Measurements from ENCODE around the gene ARHGAP28. TPM values are rescaled to one million over a fixed set of nuclear protein-coding genes. Genes with fewer than 3 reads are reported as not detected.

The ARHGAP28 gene
- total RNA-seq, 4 donors from 2014 or later = 0.52 to 1.7 (median 0.75) TPM

DNA sequence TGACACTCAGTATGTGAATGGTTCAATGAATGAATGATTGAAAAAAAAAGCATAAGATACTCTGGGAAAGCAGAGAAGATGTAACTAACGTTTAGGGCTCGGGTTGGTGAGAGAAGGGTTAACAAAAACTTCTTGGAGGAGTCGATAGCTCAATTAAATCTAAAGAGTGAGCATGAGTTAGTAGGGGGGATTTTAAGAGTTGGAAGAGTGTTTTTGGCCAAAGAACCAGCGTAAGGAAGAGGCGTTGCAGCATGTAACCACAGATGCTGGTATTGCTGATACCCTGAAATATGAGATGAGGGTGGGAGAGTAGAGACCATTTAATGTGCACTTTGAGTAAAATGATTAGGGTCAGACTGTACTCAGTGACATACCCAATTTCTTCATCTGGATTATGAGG is 14.5 kb downstream of the ARHGAP28 start:
- Histone ChIP-seq H3K36me3 (no peaks in the 10 kb centered on the region), H3K27ac (replicated peaks in 1 of 4) (no peak overlapping the region), H3K4me1 (peaks cover 0 to 8% (median 0%) of the 10 kb centered on the region in 4 donors), H3K27me3 (no peaks in the 10 kb centered on the region), H3K4me3 (no peak overlapping the region), H3K9me3 (no peaks in the 10 kb centered on the region)
- no peak for TF ChIP-seq POLR2AphosphoS5 (IDR thresholded peaks at IDR 0.05)
- TF ChIP-seq POLR2A (IDR thresholded peaks at IDR 0.05; ENCODE audit: low read depth) = no peak
- TF ChIP-seq, protein P1, sequence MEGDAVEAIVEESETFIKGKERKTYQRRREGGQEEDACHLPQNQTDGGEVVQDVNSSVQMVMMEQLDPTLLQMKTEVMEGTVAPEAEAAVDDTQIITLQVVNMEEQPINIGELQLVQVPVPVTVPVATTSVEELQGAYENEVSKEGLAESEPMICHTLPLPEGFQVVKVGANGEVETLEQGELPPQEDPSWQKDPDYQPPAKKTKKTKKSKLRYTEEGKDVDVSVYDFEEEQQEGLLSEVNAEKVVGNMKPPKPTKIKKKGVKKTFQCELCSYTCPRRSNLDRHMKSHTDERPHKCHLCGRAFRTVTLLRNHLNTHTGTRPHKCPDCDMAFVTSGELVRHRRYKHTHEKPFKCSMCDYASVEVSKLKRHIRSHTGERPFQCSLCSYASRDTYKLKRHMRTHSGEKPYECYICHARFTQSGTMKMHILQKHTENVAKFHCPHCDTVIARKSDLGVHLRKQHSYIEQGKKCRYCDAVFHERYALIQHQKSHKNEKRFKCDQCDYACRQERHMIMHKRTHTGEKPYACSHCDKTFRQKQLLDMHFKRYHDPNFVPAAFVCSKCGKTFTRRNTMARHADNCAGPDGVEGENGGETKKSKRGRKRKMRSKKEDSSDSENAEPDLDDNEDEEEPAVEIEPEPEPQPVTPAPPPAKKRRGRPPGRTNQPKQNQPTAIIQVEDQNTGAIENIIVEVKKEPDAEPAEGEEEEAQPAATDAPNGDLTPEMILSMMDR (IDR thresholded peaks at IDR 0.05) = no peak
- no peak for TF ChIP-seq EP300 (IDR thresholded peaks at IDR 0.05)
- 87% methylated on average over 5 of the region's 5 CpGs for WGBS
- intact Hi-C loops (cut with DNase I) = no loop called here
- no peak for DNase-seq (ENCODE audit: extremely low spot score)

DNA sequence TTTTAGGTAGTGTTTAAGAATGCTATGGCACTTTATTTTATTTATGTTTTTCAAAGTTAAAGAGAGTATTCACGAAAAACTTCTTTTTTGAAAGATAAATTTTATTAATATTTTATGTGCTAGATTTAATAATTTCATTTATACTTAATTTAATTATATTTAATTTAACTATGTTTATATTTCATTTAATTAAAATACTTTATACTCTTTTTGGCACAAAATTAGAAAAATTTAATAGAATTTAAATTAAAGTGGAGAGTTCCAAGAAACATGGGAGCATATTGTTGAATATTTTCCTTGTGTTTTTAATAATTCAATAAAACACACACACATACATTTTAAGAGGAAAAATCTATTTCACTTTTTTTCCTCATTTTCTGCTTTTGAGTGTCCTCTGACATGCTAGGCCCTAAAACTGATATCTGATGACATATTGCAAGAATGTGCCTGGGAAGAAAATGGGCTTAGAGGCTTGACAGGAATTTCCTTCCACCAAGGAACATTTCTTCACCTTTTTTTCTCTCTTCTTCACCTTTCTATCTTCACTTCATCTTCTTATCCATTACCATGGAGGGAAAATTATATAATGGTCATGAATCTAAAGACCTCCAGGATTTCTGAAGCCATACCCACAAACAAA is 15.4 kb downstream of the ARHGAP28 start:
- Histone ChIP-seq H3K27ac (replicated peaks in 1 of 4) (no peak overlapping the region), H3K4me1 (peaks cover 0 to 8% (median 0%) of the 10 kb centered on the region in 4 donors), H3K4me3 (no peak overlapping the region), H3K36me3 (no peaks in the 10 kb centered on the region), H3K27me3 (no peaks in the 10 kb centered on the region), H3K9me3 (no peaks in the 10 kb centered on the region)
- no peak for DNase-seq (ENCODE audit: extremely low spot score)
- WGBS = 96% methylated on average over 1 of the region's 1 CpG
- TF ChIP-seq POLR2A (IDR thresholded peaks at IDR 0.05; ENCODE audit: low read depth) (no peak), EP300 (IDR thresholded peaks at IDR 0.05) (no peak), POLR2AphosphoS5 (IDR thresholded peaks at IDR 0.05) (no peak)
- TF ChIP-seq, protein P1 (IDR thresholded peaks at IDR 0.05) = no peak
- intact Hi-C loops (cut with DNase I) = no loop called here

DNA sequence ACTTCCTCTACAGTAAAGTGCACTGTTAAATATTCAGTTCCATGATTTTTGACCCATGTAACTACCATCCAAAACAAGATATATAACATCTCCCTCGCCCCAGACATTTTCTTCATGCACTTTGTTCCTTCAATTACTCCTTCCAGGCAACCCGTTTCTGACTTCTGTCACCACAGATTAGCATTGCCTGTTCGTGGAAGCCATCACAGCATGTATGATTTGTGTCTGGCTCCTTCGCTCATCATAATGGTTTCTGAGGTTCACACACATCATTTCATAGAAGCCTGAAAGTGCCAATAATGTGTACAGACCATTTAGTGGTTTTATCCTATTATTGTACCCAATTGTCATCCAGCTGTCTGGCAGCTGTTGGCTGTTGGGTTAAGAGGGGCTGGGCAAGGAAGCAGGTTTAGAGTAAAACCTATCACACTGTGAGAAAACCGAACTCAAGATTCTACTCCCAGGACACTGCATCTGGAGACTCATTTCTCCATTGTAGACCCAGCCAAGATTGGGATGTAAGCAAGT is 16.1 kb downstream of the ARHGAP28 start:
- Histone ChIP-seq H3K27me3 (no peaks in the 10 kb centered on the region), H3K4me1 (peaks cover 0 to 8% (median 0%) of the 10 kb centered on the region in 4 donors), H3K9me3 (no peaks in the 10 kb centered on the region), H3K36me3 (no peaks in the 10 kb centered on the region), H3K27ac (replicated peaks in 1 of 4) (no peak overlapping the region), H3K4me3 (no peak overlapping the region)
- no peak for DNase-seq (ENCODE audit: extremely low spot score)
- intact Hi-C loops (cut with DNase I) = no loop called here
- WGBS = 87% methylated on average over 5 of the region's 5 CpGs
- no peak for TF ChIP-seq POLR2A (IDR thresholded peaks at IDR 0.05; ENCODE audit: low read depth)
- TF ChIP-seq, protein P1 (IDR thresholded peaks at IDR 0.05) = no peak

DNA sequence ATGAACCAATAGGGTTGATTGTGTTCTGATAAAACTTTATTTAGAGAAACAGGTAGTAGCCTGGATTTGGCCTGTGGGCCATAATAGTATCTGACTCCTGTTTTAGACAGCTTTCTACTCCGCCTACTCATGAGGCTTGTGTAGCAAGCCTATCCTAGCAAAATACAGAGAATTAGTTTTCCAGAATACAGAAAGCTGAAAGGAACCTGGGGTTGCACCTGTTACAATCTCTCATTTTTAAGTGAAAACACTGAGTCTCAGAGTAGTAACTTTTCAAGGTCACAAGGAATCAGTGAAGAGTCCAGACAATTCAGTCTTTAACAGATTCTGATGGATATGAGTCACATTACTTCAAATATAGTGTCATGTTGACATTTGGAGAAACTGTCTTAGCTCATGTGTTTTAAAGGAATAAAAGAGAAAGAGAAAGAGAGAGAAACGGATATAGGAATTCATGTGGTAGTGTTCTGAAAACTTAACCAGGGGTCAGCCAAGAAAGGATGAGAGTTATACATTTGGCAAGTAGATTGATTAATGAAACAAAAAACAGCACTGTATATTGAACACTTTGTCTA is 17.0 kb downstream of the ARHGAP28 start:
- 86% methylated on average over 2 of the region's 2 CpGs for whole genome bisulfite sequencing
- TF ChIP-seq EP300 (IDR thresholded peaks at IDR 0.05) = no peak
- no peak for TF ChIP-seq POLR2AphosphoS5 (IDR thresholded peaks at IDR 0.05)
- TF ChIP-seq, protein P1 (IDR thresholded peaks at IDR 0.05) = no peak
- TF ChIP-seq POLR2A (IDR thresholded peaks at IDR 0.05; ENCODE audit: low read depth) = no peak
- H3K27ac ChIP-seq (replicated peaks in 1 of 4) = no peak overlapping the region
- H3K4me1 ChIP-seq = peaks cover 0 to 9% (median 0%) of the 10 kb centered on the region in 4 donors
- no peaks in the 10 kb centered on the region for H3K36me3 ChIP-seq
- intact Hi-C loops (cut with DNase I) = no loop called here
- no peaks in the 10 kb centered on the region for H3K9me3 ChIP-seq
- no peak overlapping the region for H3K4me3 ChIP-seq
- H3K27me3 ChIP-seq = no peaks in the 10 kb centered on the region
- no peak for DNase-seq (ENCODE audit: extremely low spot score)
